Muscle of arm (tissue), 12 donors: ENCODE results near the gene C5AR2. TPM values are rescaled to one million over a fixed set of nuclear protein-coding genes. Genes with fewer than 3 reads are reported as not detected.
"Not testable (repeated sequence)": the region's sequence is repeated elsewhere in the genome, so short reads cannot be mapped to it uniquely, and the experiment has no call there.

Experiments
- DNase-seq: peaks from one replicate; pipeline ENCODE4 v3.0.0-alpha.2; 2013
- polyA plus RNA-seq, 12 donors: library from polyadenylated mRNA; unstranded; fragments of 120-200 nt; gene quantifications; one replicate each; pipeline ENCODE4 v1.2.1, GENCODE V29; 2013; ENCODE audit not compliant: insufficient read length in 12 of 12

C5AR2 gene
- polyA plus RNA-seq, 12 donors = 0.27 to 1.0 (median 0.41) TPM; not detected in 2

DNA sequence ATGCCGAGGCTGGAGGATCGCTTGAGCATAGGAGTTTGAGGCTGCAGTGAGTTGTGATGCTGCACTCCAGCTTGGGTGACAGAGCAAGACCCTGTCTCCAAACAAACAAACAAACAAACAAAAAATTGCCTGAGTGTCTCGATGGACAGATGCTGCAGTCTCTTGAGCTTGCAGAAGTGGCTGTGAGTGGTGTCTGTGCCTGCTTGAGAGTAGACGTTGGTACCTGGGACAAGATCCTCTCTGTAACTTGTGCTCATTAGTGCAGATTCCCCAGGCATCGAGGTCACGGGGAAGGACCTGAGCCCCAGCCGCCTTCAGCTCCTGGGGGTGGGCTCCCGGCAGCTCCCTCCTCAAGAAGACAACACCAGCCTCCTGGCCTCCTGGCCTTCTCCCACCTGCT lies 8.6 kb upstream of the C5AR2 start:
- DNase-seq = no peak

DNA sequence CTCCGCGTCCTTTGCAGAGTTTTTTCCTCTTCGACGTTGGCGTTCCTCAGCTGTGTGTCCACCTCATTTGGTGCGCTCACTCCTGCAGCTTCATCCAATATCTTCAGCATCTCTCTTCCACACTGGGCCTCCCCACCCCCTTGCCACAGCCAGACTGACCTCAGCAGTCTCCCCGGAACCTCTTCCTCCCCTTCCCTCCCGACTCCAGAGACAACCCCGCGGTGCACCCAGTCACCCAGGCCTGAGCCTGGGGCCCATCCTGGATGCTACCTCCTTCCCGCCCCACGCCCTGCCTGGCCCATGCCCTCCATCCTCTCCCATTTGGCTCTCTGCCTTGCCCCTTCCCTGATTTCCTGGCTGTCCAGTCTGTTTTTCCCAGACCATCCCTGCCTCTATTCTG lies 8.1 kb upstream of the C5AR2 start:
- DNase-seq = no peak

DNA sequence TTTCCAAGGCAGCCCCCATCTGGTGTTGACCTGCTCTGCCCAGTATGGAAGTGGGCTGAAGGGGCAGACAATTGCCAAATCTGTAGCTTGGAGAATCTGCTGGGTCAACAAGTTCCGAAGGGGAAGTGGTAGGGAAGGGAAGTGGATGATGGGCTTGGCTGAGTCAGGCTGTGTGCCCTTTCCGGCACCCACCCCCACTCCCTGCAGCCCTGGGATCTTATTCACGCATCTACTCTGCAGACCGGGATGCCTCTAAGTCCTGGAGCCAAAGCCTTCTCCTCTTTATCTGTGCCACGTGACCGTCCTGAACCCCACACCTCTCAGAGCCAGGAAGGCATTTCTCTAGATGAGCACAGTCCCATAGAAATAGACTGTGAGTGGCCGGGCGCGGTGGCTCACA lies 7.5 kb upstream of the C5AR2 start:
- no peak for DNase-seq

DNA sequence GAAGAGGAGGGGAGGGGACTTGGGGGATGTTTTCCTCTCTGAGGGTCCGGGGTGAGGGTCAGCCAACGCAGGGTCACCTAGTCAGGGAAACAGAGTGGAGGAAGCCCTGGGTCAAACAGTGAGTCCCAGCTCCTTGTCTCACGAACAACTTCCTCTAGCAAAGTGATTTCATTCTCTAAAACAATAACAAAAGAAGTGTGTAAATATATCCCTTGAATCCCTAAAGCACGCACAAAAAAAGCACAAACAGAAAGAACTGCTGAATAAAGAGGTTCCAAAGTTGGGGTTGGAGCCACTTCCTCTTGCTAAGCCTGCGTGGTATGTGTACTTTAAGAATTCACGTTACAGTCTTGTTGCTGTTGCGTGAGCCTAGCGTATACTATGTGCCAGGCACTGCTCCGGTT lies 1.5 kb upstream of the C5AR2 start:
- no peak for DNase-seq

DNA sequence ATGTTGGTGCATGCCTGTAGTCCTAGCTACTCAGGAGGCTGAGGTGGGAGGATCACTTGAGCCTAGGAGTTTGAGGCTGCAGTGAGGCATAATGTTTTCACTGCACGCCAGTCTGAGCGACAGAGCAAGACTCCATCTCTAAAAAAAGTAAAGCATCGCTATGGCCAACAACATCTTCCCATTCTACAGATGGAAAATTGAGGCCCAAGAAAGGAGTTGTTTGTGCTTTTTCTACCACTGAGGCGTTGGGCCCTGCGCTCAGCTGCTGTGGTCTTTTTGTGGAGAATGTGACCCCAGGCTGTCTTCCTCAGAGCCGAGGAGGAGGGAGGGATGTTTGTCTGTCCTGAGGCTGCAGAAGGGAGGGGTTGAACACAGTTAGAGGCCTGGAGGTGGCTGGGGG lies 485 bp upstream of the C5AR2 start:
- no peak for DNase-seq

GRCh38 chr19:47336765-47337718 lies 5.1 kb downstream of the C5AR2 start:
- DNase-seq = not testable (repeated sequence)

- DNase-seq = no peak
These were observed 7.4 kb downstream of the C5AR2 start for GRCh38 chr19:47339196-47339880.

- DNase-seq = no peak
These were observed 8.7 kb downstream of the C5AR2 start for GRCh38 chr19:47340477-47341208.

GRCh38 chr19:47341734-47342133 lies 9.8 kb downstream of the C5AR2 start:
- no peak for DNase-seq

GRCh38 chr19:47343194-47343802 lies 11.3 kb downstream of the C5AR2 start:
- no peak for DNase-seq

GRCh38 chr19:47344425-47344824 lies 12.4 kb downstream of the C5AR2 start:
- DNase-seq = no peak

- DNase-seq = not testable (repeated sequence)
These were observed 14.0 kb downstream of the C5AR2 start for GRCh38 chr19:47346024-47346423.

DNA sequence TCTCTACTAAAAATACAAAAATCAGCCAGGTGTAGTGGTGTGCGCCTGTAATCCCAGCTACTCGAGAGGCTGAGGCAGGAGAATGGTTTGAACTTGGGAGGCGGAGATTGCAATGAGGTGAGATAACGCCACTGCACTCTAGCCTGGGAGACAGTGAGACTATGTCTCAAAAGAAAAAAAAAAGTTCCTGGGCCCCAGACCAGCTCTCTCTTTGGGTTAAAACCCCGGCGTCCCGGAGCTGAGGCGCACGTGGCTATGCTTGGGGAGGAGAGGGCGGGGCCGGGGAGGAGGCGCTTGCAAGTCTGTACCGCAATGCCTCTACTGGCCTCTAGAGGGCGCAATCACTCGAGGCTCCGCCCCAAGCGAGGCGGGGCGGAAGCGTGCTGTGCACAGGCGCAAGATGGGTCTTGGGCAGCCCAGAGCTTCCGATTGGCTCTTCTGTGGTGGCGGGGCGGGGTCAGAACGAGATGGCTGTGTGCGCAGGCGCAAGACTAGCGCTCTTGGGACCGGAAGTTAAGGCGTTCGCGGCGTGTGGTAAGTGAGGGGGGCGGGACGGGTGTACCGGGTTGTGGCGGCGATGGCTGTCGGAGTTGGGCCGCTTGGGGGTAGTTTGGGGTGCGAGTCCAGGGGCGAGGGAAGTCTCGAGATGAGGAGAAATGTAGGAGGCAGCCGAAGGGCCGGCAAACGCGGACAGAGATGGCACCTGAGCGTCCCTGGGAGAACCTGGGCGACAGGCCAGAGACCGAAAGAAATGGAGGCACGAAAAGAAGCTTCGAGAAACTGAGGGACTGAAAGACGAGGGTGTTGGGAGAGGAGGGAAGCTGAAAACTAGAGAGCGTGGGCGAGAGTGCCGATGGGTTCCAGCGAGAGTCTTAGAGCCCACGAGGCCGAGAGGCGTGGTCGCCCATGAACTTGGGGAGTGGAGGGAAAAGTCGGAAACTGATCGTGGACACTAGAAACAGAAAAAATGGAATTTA lies 17.1 kb downstream of the C5AR2 start, which contains the start of gene DHX34:
Gene DHX34 (plus strand): TSS at position 497 of the 977 bp plus-strand sequence. CDS start 3,716 bp downstream, outside the sequence.
- DNase-seq = peak; percentile 99

GRCh38 chr19:47350630-47351029 lies 18.7 kb downstream of the C5AR2 start:
- DNase-seq = no peak

GRCh38 chr19:47351548-47351947 lies 19.6 kb downstream of the C5AR2 start:
- no peak for DNase-seq

GRCh38 chr19:47352095-47352494 lies 20.1 kb downstream of the C5AR2 start:
- no peak for DNase-seq

GRCh38 chr19:47353307-47353712 lies 21.3 kb downstream of the C5AR2 start:
- no peak for DNase-seq

DNA sequence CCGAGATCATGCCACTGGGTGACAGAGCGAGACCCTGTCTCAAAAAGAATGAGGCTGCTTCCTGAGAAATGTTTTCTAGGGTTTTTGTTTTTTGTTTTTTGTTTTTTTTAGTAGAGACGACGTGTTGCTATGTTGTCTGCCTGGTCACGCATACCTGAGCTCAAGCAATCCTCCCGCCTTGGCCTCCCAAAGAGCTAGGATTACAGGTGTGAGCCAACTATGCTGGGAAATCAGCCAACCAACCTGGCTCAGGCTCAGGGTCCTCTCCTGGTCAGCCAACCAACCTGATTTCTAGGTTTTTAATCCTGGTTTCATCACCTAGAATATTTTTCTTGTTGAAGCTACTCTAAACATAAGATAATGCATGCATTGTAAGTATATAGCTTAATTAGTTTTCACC lies 24.9 kb downstream of the C5AR2 start:
- DNase-seq = no peak

DNA sequence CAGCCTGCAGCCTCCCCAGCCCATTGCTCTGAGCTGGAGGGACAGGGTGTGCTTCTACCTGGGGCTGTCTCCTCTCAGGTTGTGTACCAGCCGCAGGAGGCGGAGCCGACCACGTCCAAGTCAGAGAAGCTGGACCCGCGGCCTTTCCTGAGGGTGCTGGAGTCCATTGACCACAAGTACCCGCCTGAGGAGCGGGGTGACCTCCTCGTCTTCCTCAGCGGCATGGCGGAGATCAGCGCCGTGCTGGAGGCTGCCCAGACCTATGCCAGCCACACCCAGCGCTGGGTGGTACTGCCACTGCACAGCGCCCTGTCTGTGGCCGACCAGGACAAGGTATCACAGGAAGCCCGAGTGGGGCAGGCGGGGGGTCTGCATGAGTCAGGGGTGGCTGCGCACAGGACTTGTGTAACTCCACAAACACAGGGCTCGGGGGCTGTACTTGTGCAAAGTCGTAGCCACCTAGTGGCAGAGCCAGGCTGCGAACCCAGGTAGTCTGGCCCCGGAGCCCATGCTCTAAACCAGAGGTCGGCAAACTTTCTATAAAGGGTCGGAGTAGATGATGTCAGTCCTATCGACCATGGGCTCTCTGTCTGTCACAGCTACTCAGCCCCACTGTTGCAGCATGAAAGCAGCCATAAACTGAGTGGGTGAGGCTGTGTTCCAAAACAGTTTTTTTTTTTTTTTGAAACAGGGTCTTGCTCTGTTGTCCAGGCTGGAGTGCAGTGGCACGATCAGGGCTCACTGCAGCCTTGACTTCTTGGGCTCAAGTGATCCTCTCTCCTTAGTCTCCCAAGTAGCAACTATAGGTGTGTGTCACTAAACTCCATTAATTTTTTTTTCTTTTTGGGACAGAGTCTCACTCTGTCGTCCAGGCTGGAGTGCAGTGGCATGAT lies 26.1 kb downstream of the C5AR2 start:
- DNase-seq = no peak
